ENCODE data around the gene NRSN2. TPM values are rescaled to one million over a fixed set of nuclear protein-coding genes. Genes with fewer than 3 reads are reported as not detected.

NRSN2 gene
- total and polyA plus RNA-seq, 2 donors (not counting 1 experiment from before 2014, with no cell fraction given), result 5.0 to 8.6 TPM

DNA sequence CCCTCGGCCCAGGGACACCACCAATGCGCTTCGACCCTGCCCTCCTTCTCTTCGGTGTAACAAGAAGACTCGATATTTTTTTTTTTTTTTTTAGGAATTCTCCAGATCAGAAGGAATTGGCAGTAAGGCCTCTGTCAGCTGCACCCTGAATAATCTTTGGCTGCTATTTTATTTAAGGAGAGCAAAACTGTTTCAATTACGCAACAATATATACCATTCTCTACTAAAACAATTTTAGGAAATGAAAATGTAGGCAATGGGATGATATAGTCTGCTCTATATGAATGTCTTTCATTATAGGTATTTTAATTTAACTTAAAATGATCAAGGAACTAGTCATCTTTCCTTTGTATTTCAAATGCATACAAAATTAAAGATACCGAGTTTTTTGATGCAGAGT, 36.3 kb upstream of the NRSN2 start:
- POLR2A ChIA-PET, result interaction anchor here (2.3 kb wide), 1 partner anchor 13 kb away, joined by 7 read pairs; no protein-coding TSS in a partner anchor
- intact Hi-C loops (cut with micrococcal nuclease), result loop anchor here (1.0 kb wide), 3 partner anchors 12 to 20 kb away; partner anchors contain the start of gene C20orf96
- H2AFZ ChIP-seq (ENCODE audit: insufficient read depth, low read depth, low read length, poor library complexity, severe bottlenecking), result peak overlapping the region; percentile 82
- H4K20me1 ChIP-seq (ENCODE audit: control insufficient read depth, insufficient read depth, low read length, poor library complexity, severe bottlenecking), result no peaks in the 10 kb centered on the region
- H3K27ac Mint-ChIP-seq, result peak overlapping the region; percentile 89
- H3K27ac ChIP-seq (ENCODE audit: low read length in 2 of 2), result no peak overlapping the region
- no peak for DNase-seq
- 0% methylated on average over 5 of the region's 7 CpGs for WGBS (ENCODE audit: insufficient coverage)
- peak overlapping the region in 4 of 5 experiments; percentile 35 to 62 (median 44) for H3K4me3 ChIP-seq (ENCODE audit: control extremely low read depth in 1 of 5, extremely low read depth in 1 of 5, insufficient read depth in 1 of 5, low read depth in 2 of 5, low read length in 4 of 5)
- no peak for ATAC-seq (ENCODE audit: low read depth)
- peaks cover 10 to 13% of the 10 kb centered on the region in 2 donors for H3K4me1 ChIP-seq (ENCODE audit: control insufficient read depth in 2 of 2, insufficient read depth in 2 of 2, low read length in 2 of 2)
- peaks cover 16% of the 10 kb centered on the region for H3K4me1 Mint-ChIP-seq
- no peaks in the 10 kb centered on the region for H3K27me3 ChIP-seq (replicated peaks in 1 of 4; ENCODE audit: control extremely low read depth in 1 of 4, control insufficient read depth in 3 of 4, insufficient read depth in 4 of 4, low read length in 3 of 4)
- CTCF ChIA-PET, result interaction anchor here (1.0 to 3.0 kb wide), 4 partner anchors 12 to 44 kb away, joined by 3 to 17 read pairs (median 8); no protein-coding TSS in a partner anchor
- no peaks in the 10 kb centered on the region for H3K9me3 Mint-ChIP-seq (ENCODE audit: insufficient read depth)
- no peaks in the 10 kb centered on the region for H3K79me2 ChIP-seq (ENCODE audit: control insufficient read depth, insufficient read depth, low read length)
- no peaks in the 10 kb centered on the region for H3K36me3 ChIP-seq (replicated peaks in 1 of 2; ENCODE audit: control extremely low read depth in 1 of 2, control insufficient read depth in 1 of 2, extremely low read depth in 1 of 2, insufficient read depth in 2 of 2, low read length in 1 of 2)
- peak overlapping the region; percentile 79 for H3K4me2 ChIP-seq (replicated peaks; ENCODE audit: low read depth, low read length, poor library complexity, severe bottlenecking)
- no peaks in the 10 kb centered on the region for H3K27me3 Mint-ChIP-seq
- peak overlapping the region; percentile 58 for H3K9ac ChIP-seq (ENCODE audit: low read length)
- no peak for TF ChIP-seq EZH2 (IDR thresholded peaks at IDR 0.05; ENCODE audit: borderline replicate concordance, insufficient read depth, low read depth, low read length, poor library complexity, severe bottlenecking)
- TF ChIP-seq, protein P1, sequence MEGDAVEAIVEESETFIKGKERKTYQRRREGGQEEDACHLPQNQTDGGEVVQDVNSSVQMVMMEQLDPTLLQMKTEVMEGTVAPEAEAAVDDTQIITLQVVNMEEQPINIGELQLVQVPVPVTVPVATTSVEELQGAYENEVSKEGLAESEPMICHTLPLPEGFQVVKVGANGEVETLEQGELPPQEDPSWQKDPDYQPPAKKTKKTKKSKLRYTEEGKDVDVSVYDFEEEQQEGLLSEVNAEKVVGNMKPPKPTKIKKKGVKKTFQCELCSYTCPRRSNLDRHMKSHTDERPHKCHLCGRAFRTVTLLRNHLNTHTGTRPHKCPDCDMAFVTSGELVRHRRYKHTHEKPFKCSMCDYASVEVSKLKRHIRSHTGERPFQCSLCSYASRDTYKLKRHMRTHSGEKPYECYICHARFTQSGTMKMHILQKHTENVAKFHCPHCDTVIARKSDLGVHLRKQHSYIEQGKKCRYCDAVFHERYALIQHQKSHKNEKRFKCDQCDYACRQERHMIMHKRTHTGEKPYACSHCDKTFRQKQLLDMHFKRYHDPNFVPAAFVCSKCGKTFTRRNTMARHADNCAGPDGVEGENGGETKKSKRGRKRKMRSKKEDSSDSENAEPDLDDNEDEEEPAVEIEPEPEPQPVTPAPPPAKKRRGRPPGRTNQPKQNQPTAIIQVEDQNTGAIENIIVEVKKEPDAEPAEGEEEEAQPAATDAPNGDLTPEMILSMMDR (IDR thresholded peaks at IDR 0.05), result no peak
- H3K4me3 Mint-ChIP-seq, result peak overlapping the region; percentile 92
- peaks cover 0 to 4% (median 0%) of the 10 kb centered on the region in 3 donors for H3K9me3 ChIP-seq (ENCODE audit: control extremely low read depth in 1 of 3, control insufficient read depth in 2 of 3, insufficient read depth in 1 of 3, low read length in 2 of 3)

- peak overlapping the region; percentile 42 for H3K4me3 Mint-ChIP-seq
- H3K79me2 ChIP-seq (ENCODE audit: control insufficient read depth, insufficient read depth, low read length), result no peaks in the 10 kb centered on the region
- peaks cover 10 to 13% of the 10 kb centered on the region in 2 donors for H3K4me1 ChIP-seq (ENCODE audit: control insufficient read depth in 2 of 2, insufficient read depth in 2 of 2, low read length in 2 of 2)
- no peak overlapping the region for H3K4me2 ChIP-seq (replicated peaks; ENCODE audit: low read depth, low read length, poor library complexity, severe bottlenecking)
- H3K9me3 ChIP-seq (ENCODE audit: control extremely low read depth in 1 of 3, control insufficient read depth in 2 of 3, insufficient read depth in 1 of 3, low read length in 2 of 3), result peaks cover 0 to 4% (median 0%) of the 10 kb centered on the region in 3 donors
- no peak overlapping the region for H3K27ac Mint-ChIP-seq
- no peaks in the 10 kb centered on the region for H3K36me3 ChIP-seq (replicated peaks in 1 of 2; ENCODE audit: control extremely low read depth in 1 of 2, control insufficient read depth in 1 of 2, extremely low read depth in 1 of 2, insufficient read depth in 2 of 2, low read length in 1 of 2)
- no peak overlapping the region for H3K27ac ChIP-seq (ENCODE audit: low read length in 2 of 2)
- H3K4me1 Mint-ChIP-seq, result peaks cover 16% of the 10 kb centered on the region
- POLR2A ChIA-PET, result no interaction called here
- no peaks in the 10 kb centered on the region for H3K27me3 Mint-ChIP-seq
- WGBS (ENCODE audit: insufficient coverage), result 99% methylated on average over 6 of the region's 7 CpGs
- no peak overlapping the region for H3K4me3 ChIP-seq (ENCODE audit: control extremely low read depth in 1 of 5, extremely low read depth in 1 of 5, insufficient read depth in 1 of 5, low read depth in 2 of 5, low read length in 4 of 5)
- DNase-seq, result no peak
- no peaks in the 10 kb centered on the region for H3K9me3 Mint-ChIP-seq (ENCODE audit: insufficient read depth)
- no peak for ATAC-seq (ENCODE audit: low read depth)
- H3K27me3 ChIP-seq (replicated peaks in 1 of 4; ENCODE audit: control extremely low read depth in 1 of 4, control insufficient read depth in 3 of 4, insufficient read depth in 4 of 4, low read length in 3 of 4), result no peaks in the 10 kb centered on the region
- no peak overlapping the region for H3K9ac ChIP-seq (ENCODE audit: low read length)
- no peak for TF ChIP-seq EZH2 (IDR thresholded peaks at IDR 0.05; ENCODE audit: borderline replicate concordance, insufficient read depth, low read depth, low read length, poor library complexity, severe bottlenecking)
- TF ChIP-seq, protein P1 (IDR thresholded peaks at IDR 0.05), result no peak
- H2AFZ ChIP-seq (ENCODE audit: insufficient read depth, low read depth, low read length, poor library complexity, severe bottlenecking), result no peak overlapping the region
- intact Hi-C loops (cut with micrococcal nuclease), result no loop called here
- H4K20me1 ChIP-seq (ENCODE audit: control insufficient read depth, insufficient read depth, low read length, poor library complexity, severe bottlenecking), result no peaks in the 10 kb centered on the region
- CTCF ChIA-PET, result interaction anchor here (0.9 to 1.3 kb wide), 2 partner anchors 11 to 13 kb away, joined by 3 to 4 read pairs; no protein-coding TSS in a partner anchor
These were observed 35.3 kb upstream of the NRSN2 start for GRCh38 chr20:311609-312008.
